IPS-NIHi11 (cell line): ENCODE results near the gene PAN3.
"Not testable (repeated sequence)": the region's sequence is repeated elsewhere in the genome, so short reads cannot be mapped to it uniquely, and the experiment has no call there.

Experiments used
- DNase-seq: peaks from one replicate; pipeline ENCODE4 v3.0.0; 2012; ENCODE audit warnings: mixed read lengths, low spot score

Gene PAN3

DNA sequence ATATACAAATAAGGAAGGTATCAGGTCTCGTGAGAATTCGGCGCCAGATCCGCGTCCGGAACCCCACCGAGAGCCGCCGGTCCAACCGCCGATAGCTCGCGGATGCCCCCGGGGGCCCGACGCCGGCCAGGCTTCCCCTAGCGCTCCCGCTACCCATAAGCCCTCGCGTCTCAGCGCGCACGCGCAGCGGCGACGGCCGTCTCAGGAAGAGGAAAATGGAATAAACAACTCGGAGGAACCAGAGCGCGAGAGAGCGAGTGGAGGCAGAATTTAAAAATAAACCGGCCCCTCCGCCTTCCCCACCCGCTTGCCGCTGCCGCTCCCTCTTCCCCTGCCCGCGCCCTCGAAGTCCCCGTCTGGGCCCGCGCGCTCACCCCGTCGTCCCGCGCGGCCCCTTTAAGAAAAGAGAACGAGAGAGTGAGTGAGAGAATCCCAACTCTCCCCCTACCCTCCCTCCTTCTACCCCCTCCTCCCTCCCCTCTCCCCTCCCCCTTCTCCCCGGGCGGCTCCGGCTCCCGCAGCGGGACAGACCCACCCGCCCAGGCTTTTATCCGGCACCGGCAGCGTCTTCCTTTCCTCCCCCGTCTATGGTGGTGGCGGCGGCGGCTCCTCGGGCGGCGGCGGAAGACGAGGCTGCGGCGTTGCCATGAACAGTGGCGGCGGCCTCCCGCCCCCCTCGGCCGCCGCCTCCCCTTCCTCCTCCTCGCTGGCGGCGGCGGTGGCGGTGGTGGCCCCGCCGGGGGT is at the start of gene PAN3:
PAN3 (plus strand) TSS at position 534 of the 744 bp plus-strand sequence; CDS start at position 647, 113 bp downstream.
- peak; percentile 87 for DNase-seq

DNA sequence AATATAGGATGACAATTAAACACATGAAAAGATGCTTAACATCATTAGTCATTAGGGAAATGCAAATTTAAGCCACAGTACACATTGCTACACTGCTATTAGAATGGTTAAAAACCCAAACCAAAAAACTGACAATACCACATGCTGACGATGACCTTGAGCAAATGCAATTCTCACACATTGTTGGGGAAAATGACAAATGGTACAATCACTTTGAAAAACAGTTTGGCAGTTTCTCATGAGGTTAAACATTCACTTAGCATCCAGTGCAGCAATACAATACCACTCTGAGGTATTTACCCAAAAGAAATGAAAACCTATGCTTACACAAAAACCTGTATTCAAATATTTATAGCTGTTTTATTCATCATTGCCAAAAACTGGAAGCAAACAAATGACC is 49.3 kb upstream of the PAN3 start:
- DNase-seq, result no peak

DNA sequence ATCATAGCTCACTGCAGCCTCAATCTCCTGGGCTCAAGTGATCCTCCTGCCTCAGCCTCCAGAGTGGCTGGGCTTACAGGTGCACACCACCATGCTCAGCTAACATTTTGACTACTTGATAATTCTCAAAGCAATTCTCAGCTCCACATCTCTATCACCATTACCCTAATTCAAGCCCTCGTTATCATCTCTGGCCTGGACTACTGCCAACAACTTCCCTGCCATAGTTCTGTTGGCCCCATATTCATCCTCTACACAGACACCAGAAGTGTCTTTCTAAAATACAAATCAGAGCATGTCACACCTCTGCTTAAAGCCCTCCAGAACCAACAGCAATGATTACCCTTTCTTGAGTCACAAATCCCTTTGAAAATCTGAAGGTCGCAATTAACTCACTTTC is 45.9 kb upstream of the PAN3 start:
- no peak for DNase-seq

DNA sequence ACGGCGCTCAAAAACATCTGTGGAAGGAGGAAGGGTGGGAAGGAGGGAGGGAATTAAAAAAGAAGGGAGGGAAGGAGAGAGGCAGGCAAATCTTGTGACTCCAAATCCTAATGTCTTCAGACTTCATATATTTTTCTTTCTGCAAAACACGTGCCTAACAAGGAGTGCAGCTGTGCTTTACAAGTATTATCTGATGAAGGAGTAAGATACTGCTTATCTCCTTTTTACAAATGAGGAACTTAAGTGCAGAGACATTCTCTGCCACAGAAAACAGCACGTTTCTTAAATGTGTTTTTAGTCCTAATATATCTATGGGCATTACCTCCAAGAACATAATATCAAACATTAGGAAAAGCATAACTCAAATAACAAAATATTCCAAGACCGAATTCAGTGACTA is 44.5 kb upstream of the PAN3 start:
- no peak for DNase-seq

DNA sequence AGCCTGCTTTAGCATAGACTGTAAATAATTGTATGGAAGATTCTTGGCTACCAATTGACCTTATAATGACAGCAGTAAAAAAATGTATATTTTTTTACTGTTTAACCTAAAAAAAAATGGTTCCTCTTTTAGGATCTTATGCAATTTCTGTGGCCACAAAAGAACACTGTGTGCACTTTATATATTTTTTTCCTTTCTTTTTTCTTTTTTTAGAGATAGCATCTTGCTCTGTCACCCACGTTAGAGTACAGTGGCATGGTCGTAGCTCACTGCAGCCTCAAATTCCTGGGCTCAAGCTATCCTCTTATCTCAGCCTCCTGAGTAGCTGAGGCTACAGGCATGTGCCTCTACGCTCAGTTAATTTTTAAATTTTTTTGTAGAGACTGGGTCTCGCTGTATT is 44.0 kb upstream of the PAN3 start:
- DNase-seq, result no peak

DNA sequence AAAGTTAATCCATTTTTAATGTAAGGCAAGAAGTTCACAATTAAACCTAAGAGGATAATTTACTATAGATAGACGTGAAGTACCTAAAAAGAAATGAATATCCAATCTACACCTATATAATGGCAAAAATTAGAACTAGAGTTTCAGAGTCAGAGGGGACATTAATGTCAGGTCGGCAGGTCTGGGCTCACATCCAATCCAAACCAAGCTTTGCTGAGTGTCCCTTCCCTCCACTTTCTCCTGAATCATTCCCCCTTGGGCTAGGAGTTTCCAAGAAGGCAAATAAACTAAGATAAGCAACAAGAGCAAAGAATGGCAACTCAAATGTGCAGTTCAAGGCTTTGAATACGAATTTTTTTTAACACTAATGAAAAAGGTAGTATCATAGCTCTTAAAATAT is 40.8 kb upstream of the PAN3 start:
- no peak for DNase-seq

DNA sequence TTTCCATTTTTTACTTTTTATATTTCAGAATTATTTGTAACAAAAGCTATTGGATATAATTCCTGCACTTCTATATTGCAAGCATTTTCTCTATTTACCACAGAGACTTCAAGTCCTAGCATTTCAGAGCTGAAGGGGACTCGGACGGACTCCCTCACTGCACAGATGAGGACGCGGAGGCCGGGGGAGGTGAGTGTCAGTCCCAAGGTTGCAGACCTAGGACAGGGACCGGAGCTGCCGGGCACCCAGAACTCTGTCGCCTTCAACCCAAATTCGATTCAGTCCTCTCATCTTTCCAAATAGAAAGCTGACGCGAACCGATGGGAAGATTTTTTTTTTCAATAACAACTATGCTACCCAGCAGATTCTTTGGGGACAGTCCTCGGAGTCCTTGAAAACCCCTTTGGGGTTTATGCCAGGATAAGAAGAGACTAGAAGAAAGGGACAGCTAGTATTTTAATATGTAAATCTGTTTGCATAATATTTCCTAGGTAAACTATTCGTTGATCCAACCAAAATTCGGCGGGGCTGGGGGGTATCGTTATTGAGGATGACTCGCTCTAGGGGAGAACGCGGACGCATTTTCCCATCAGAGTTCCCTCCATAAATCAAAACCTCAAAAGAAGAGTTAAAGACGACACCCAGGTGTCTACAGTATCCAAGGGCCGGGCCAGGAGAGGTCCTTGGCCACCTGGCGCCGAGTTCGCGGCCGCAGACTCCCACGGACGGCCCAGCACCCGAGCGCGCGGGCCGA is 38.8 kb upstream of the PAN3 start:
- peak; percentile 35 for DNase-seq

- peak; percentile 86 for DNase-seq
Measured at GRCh38 chr13:28100150-28101121, 37.9 kb upstream of the PAN3 start, which contains the start of gene FLT3. Gene FLT3 (minus strand): TSS chr13:28100576. CDS start chr13:28100510, 66 bp downstream.

GRCh38 chr13:28101886-28102285 is 36.5 kb upstream of the PAN3 start:
- not testable (repeated sequence) for DNase-seq

- no peak for DNase-seq
Measured at GRCh38 chr13:28106976-28107375, 31.4 kb upstream of the PAN3 start.

DNA sequence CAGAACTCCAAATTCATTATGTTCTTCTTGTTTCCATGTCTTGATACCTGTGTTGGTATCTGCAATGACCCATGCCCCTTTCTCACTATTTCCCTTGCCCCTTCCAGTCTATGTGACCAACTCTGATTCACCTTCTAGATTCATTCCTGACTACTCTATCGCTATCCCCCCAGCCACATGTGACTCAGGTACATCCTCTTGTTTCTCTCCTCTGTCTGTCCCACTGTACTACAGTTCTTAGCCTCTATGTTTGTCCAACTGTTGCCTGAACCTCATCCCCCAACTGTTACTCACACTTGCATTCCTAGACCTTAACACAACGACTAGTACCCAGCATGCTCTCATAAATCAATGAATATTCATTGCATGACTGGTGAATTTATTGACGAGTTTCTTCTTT is 27.9 kb upstream of the PAN3 start:
- DNase-seq, result no peak

GRCh38 chr13:28116736-28117135 is 21.6 kb upstream of the PAN3 start:
- no peak for DNase-seq

DNA sequence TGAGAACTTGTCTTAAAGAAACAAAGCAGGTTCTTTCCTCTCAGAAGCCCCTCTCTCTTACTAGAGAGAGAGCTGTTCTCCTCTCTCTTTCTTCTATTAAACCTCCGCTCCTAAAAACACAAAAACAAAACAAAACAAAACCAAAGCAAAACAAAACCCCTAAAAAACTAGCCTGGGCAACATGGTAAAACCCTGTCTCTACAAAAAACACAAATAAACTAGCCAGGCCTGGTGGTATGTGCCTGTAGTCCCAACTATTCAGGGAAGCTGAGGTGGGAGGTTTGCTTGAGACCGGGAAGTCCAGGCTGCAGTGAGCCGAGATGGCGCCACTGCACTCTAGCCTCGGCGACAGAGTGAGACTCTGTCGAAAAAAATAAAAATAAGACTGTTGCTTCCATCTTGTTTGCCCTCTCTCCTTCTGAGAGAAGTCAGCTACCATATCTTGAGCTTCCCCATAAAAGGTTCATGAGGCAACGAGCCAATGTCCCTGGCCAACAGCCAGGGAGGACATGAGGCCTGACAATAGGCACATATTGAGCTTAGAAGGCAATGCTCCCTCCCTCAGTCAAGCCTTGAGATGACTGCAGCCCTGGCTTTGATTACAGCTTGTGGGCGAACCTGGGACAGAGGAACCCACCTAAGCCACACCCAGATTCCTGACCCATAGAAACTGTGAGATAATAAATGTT is 20.5 kb upstream of the PAN3 start:
- no peak for DNase-seq

DNA sequence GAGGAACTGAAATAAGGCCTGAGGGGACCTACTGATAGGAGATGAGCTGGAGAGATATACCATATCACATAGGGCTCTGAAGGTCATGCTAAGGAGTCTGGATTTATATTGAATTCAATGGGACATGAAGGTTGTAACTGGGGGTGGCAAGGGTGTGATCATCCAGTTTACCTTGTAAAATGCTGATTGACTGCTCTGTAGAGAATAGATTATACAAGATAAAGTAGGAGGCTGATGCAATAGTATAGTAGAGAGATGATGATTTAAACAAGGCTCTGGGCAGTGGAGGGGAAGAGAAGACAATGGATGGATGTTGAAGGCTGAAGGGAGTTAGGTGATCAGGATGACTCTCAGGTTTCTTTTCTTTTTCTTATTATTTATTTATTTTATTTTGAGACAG is 18.0 kb upstream of the PAN3 start:
- no peak for DNase-seq

- DNase-seq, result no peak
Measured at GRCh38 chr13:28121224-28121623, 17.1 kb upstream of the PAN3 start.

DNA sequence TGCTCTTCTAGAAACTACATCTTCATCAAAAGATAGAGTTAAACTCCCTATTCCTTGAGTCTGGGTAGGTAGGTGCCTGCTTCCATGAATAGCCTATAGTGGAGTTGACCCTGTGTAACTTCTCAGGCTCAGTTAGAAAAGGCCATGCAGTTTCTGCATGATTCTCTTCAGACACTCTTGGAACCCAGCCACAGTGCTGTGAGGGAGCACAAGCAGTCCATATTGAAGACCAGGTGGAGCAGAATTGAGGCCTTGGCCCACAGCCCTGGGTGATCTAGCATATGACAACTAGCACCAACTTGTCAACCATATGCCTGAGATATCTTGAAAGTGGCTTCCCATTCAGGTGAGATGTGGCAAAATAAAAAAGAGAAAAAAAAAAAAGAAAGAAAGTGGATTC is 10.3 kb upstream of the PAN3 start:
- no peak for DNase-seq

- DNase-seq, result no peak
Measured at GRCh38 chr13:28128926-28129325, 9.4 kb upstream of the PAN3 start.

DNA sequence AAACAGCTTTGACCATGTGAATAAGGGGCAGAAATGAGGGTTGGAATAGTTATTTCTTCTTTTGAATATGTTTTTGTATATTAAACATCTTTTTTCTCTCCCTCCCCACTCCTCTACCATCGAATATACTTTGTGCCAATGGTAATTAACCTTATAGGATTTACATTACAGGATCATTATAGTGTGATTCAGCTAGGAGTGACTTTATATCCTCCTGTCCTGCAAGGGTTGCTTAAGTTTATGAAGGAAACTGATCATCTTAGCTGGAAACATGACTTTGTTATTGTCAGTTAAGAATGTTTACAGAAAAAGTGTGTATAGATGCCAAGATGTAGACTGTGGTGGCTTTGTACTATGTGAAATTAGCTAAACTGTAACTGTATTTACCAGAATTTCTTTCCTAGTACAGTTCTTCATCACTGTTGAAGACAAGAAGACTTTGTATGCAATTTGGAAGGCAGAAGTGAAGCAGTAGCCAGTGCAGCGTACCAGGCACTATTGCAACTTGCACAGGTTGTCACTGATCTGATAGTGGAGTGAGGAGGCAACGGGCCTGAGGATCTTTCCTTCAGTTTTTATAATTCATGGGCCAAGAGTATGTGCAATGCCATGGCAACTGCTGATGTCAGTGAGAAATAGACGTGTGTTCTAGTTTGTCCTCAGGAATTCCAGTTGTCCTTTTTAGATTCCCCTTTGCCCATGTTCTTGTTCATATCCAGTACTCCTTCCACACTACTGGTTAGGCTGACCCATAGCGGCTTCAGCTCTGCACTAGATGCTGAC is 8.2 kb upstream of the PAN3 start:
- no peak for DNase-seq

- no peak for DNase-seq
Measured at GRCh38 chr13:28131646-28132045, 6.7 kb upstream of the PAN3 start.

DNA sequence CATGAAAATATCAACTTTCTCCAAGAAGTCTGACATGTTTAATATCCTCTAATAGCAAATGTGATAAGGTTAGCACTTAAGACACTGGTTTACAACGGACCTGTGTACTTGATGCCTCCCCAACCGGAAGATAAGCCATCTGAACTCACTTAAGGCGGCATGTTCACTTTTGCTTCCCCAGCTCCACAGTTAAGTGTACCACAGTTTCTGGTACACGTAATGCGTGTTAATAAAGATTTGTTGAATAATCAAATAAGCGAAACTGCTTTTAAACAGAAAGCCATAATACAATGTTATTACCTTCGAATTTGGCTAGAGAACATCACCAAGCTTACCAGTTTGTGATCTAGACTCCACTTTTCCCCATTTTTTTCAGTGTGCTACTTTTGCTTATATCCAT is 1.4 kb upstream of the PAN3 start:
- DNase-seq, result no peak

DNA sequence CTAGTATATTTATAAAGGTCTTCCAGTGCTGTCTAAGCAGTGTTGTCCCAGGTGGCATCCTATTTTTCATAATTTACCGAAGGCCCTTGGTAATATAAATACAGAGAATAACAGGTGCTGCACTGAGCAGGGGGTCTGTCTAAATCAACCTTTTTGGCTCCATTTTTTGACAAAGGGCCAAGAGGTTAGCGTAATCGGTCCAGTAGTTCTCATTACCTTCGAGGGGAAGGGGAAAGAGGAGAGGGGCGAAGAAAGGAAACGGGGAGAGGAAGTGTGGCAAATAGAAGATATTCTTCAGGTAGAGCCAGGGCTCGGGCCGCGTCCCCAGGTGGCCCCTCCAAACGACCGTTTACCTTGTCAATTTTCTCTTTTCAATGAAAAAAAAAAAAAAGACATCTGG is 749 bp upstream of the PAN3 start:
- peak; percentile 44 for DNase-seq
